Smooth muscle cell (in vitro differentiated cells): ENCODE measurements around the gene RPEL1. TPM values are rescaled to one million over a fixed set of nuclear protein-coding genes. Genes with fewer than 3 reads are reported as not detected.
"Not testable (repeated sequence)": the region's sequence is repeated elsewhere in the genome, so short reads cannot be mapped to it uniquely, and the experiment has no call there.

ENCODE experiments used
- DNase-seq: peaks from one replicate; lab custom pipeline; 2025; ENCODE audit not compliant: unreplicated experiment; lab: John Stamatoyannopoulos, UW
- H2AFZ ChIP-seq: fragments of 200-600 bp; sonication (generic); 2 replicates; pipeline ENCODE4 v1.6.0; 2016; ENCODE audit warnings: antibody characterized with exemption, low read depth, mild to moderate bottlenecking
- H3F3A ChIP-seq: fragments of 200-600 bp; sonication (generic); 2 replicates; pipeline ENCODE4 v1.6.0; 2017; ENCODE audit warnings: antibody characterized with exemption, low read depth
- H3K27ac ChIP-seq: fragments of 200-600 bp; sonication (generic); 2 replicates; pipeline ENCODE4 v1.5.1; 2016; ENCODE audit warnings: low read depth, mild to moderate bottlenecking
- H3K27me3 ChIP-seq: fragments of 200-600 bp; sonication (generic); 2 replicates; pipeline ENCODE4 v1.6.1; 2016; ENCODE audit warnings: low read depth, mild to moderate bottlenecking
- H3K36me3 ChIP-seq: fragments of 200-600 bp; sonication (generic); 2 replicates; pipeline ENCODE4 v1.5.1; 2016; ENCODE audit warnings: low read depth
- H3K4me1 ChIP-seq: fragments of 200-600 bp; sonication (generic); 2 replicates; pipeline ENCODE4 v1.5.1; 2016; ENCODE audit warnings: low read depth
- H3K4me2 ChIP-seq: fragments of 200-600 bp; sonication (generic); 2 replicates; pipeline ENCODE4 v1.6.0; 2016; ENCODE audit warnings: mild to moderate bottlenecking
- H3K4me3 ChIP-seq: fragments of 200-600 bp; sonication (generic); 2 replicates; pipeline ENCODE4 v1.5.1; 2016; ENCODE audit warnings: mild to moderate bottlenecking
- H3K79me2 ChIP-seq: fragments of 200-600 bp; sonication (generic); 2 replicates; pipeline ENCODE4 v1.6.0; 2016; ENCODE audit warnings: low read depth, mild to moderate bottlenecking
- H3K9ac ChIP-seq: fragments of 200-600 bp; sonication (generic); 2 replicates; pipeline ENCODE4 v1.6.0; 2016; ENCODE audit warnings: low read depth
- H3K9me3 ChIP-seq: fragments of 200-600 bp; sonication (generic); replicated peaks from 2 replicates; pipeline ENCODE4 v1.5.1; 2016; ENCODE audit warnings: low read depth
- H4K20me1 ChIP-seq: fragments of 200-600 bp; sonication (generic); 2 replicates; pipeline ENCODE4 v1.6.0; 2016; ENCODE audit warnings: low read depth
- WGBS: methylation state at CpG from one replicate; pipeline ENCODE4 v1.1.7; 2016; ENCODE audit warnings: low lambda C conversion rate; 5-methylcytosine and 5-hydroxymethylcytosine counted together
- polyA plus RNA-seq: library from polyadenylated mRNA; unstranded; fragments of >200 nt; fragmentation: Nextera tagmentation; extraction: Ambion mirVana; gene quantifications from 2 replicates; pipeline ENCODE4 v1.2.1, GENCODE V29; 2016
- total RNA-seq: library from RNA; depleted of rRNA; stranded (reverse); fragments of >200 nt; gene quantifications from 2 replicates; pipeline ENCODE4 v1.2.3, GENCODE V29; 2014
- TF ChIP-seq, protein P1 (sequence below): fragments of 200-600 bp; sonication (generic); IDR thresholded peaks from 2 replicates; pipeline ENCODE4 v1.5.1; 2017; ENCODE audit warnings: borderline replicate concordance, mild to moderate bottlenecking, antibody characterized with exemption; ENCODE audit not compliant: insufficient read depth, poor library complexity, severe bottlenecking

RPEL1 gene
- total and polyA plus RNA-seq, 2 experiments from 2014 or later: not detected

DNA sequence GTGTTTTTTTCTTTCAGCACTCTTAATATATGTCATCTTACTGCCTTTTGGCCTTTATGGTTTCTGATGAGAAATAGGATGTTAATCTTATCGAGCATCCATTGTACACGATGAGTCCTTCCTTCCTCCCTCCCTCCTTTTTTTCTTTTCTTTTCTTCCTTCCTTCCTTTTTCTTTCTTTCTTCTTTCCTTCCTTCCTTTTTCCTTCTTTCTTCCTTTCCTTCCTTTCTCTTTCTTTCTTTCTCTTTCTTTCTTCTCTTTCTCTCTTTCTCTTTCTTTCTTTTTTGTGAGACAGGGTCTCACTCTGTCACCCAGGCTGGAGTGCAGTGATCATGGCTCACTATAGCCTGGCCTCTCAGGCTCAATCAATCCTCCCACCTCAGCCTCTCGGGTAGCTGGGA, 8.4 kb downstream of the RPEL1 start:
- Histone ChIP-seq H4K20me1 (no peaks in the 10 kb centered on the region), H3K9me3 (no peaks in the 10 kb centered on the region), H3K27me3 (no peaks in the 10 kb centered on the region), H3K4me2 (no peak overlapping the region), H3K4me3 (no peak overlapping the region), H2AFZ (no peak overlapping the region), H3K27ac (no peak overlapping the region), H3K4me1 (no peaks in the 10 kb centered on the region), H3F3A (no peaks in the 10 kb centered on the region), H3K36me3 (no peaks in the 10 kb centered on the region), H3K79me2 (no peaks in the 10 kb centered on the region), H3K9ac (no peak overlapping the region)
- 90% methylated on average over 3 of the region's 3 CpGs for WGBS
- no peak for DNase-seq
- TF ChIP-seq, protein P1, sequence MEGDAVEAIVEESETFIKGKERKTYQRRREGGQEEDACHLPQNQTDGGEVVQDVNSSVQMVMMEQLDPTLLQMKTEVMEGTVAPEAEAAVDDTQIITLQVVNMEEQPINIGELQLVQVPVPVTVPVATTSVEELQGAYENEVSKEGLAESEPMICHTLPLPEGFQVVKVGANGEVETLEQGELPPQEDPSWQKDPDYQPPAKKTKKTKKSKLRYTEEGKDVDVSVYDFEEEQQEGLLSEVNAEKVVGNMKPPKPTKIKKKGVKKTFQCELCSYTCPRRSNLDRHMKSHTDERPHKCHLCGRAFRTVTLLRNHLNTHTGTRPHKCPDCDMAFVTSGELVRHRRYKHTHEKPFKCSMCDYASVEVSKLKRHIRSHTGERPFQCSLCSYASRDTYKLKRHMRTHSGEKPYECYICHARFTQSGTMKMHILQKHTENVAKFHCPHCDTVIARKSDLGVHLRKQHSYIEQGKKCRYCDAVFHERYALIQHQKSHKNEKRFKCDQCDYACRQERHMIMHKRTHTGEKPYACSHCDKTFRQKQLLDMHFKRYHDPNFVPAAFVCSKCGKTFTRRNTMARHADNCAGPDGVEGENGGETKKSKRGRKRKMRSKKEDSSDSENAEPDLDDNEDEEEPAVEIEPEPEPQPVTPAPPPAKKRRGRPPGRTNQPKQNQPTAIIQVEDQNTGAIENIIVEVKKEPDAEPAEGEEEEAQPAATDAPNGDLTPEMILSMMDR: no peak

DNA sequence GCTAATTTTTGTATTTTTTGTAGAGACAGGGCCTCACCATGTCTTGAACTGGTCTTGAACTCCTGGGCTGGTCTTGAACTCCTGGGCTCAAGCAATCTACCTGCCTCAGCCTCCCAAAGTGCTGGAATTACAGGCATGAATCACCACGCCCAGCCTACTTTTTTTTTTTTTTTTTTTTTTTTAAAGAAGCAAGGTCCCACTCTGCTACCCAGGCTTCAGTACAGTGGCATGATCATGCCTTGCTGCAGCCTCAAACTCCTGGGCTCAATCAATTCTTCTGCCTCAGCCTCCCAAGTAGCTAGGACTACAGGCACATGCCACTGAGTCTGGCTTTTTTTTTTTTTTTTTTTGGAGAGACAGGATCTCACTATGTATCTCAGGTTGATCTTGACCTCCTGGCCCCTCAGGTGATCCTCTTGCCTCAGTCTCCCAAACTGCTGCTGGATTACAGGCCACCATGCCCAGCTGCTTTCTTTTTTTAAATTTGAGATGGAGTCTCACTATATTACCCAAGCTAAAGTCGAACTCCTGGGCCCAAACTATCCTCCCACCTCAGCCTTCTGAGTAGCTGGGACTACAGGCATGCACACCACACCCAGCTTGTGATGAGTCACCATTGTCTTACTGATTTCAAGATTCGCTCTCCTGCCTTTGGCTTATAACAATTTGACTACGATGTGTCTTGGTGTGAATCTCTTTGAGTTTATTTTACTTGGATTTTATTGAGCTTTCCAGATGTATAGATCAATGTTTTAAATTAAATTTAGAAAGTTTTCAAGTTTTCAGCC, 9.0 kb downstream of the RPEL1 start:
- no peak overlapping the region for H3K4me3 ChIP-seq
- H3K27ac ChIP-seq: no peak overlapping the region
- no peaks in the 10 kb centered on the region for H3F3A ChIP-seq
- H2AFZ ChIP-seq: no peak overlapping the region
- WGBS: 46% methylated on average over 4 of the region's 4 CpGs
- no peaks in the 10 kb centered on the region for H3K27me3 ChIP-seq
- TF ChIP-seq, protein P1: no peak
- no peak overlapping the region for H3K9ac ChIP-seq
- no peaks in the 10 kb centered on the region for H3K36me3 ChIP-seq
- DNase-seq: no peak
- H3K4me1 ChIP-seq: no peaks in the 10 kb centered on the region
- H4K20me1 ChIP-seq: no peaks in the 10 kb centered on the region
- H3K4me2 ChIP-seq: no peak overlapping the region
- no peaks in the 10 kb centered on the region for H3K79me2 ChIP-seq
- H3K9me3 ChIP-seq: no peaks in the 10 kb centered on the region

DNA sequence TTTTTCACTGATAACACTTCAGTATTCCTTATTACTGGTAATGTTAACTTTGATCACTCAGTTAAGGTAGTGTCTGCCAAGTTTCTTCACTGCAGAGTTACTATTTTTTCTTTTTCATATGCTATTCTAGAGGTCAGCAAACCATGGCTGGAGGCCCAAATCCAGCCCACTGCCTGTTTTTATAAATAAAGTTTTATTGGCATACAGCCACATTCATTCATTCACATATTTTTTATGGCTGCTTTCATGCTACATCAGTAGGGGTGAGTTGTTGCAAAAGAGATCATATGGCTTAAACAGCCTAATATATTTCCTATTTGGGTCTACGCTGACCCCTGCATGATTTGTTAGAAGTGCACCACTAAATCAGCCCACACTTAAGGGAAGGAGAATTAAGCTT, 10.9 kb downstream of the RPEL1 start:
- TF ChIP-seq, protein P1: no peak
- Histone ChIP-seq H3K27me3 (no peaks in the 10 kb centered on the region), H3K9me3 (no peaks in the 10 kb centered on the region), H3K9ac (no peak overlapping the region), H3K4me2 (no peak overlapping the region), H3K4me3 (no peak overlapping the region), H4K20me1 (no peaks in the 10 kb centered on the region), H3K79me2 (no peaks in the 10 kb centered on the region), H3K36me3 (no peaks in the 10 kb centered on the region), H3F3A (no peaks in the 10 kb centered on the region), H2AFZ (no peak overlapping the region), H3K4me1 (no peaks in the 10 kb centered on the region), H3K27ac (no peak overlapping the region)
- 95% methylated on average over 1 of the region's 1 CpG for WGBS
- no peak for DNase-seq

DNA sequence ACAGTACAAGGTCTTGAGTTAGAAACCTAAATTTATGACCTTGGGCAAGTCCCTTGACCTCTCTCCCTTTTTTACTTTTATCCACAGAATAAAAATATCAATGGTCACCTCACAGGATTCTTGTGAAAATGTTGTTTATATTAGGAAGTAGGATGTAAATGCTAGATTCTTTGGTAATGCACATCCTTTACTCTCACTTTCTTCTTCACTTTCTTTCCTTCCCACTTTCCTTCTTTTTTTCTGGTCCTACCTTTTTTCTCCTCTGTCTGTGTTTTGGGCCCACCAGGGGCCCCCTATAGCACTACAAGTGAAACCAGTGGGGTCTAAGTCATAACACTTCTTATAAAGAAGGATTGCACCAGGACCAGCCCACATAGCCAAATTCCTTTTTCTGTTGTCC, 12.1 kb downstream of the RPEL1 start:
- Histone ChIP-seq H3K4me1 (no peaks in the 10 kb centered on the region), H3K4me3 (no peak overlapping the region), H3K9ac (no peak overlapping the region), H3K79me2 (no peaks in the 10 kb centered on the region), H2AFZ (no peak overlapping the region), H4K20me1 (no peaks in the 10 kb centered on the region), H3K27me3 (no peaks in the 10 kb centered on the region), H3K27ac (no peak overlapping the region), H3K9me3 (no peaks in the 10 kb centered on the region), H3K36me3 (no peaks in the 10 kb centered on the region), H3F3A (no peaks in the 10 kb centered on the region), H3K4me2 (no peak overlapping the region)
- TF ChIP-seq, protein P1: no peak
- DNase-seq: no peak

DNA sequence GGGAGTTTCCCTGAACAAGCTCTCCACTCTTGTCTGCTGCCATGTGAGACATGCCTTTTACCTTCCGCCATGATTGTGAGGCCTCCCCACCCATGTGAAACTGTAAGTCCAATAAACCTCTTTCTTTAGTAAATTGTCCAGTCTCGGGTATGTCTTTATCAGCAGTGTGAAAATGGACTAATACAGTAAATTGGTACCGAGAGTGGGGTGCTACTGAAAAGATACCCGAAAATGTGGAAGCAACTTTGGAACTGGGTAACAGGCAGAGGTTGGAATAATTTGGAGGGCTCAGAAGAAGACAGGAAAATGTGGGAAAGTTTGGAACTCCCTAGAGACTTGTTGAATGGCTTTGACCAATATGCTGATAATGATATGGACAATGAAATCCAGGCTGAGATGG, 13.2 kb downstream of the RPEL1 start:
- not testable (repeated sequence) for H3K4me2 ChIP-seq, H3K9me3 ChIP-seq, H3K36me3 ChIP-seq, DNase-seq, H3K4me3 ChIP-seq, H3K79me2 ChIP-seq, H3K27me3 ChIP-seq, H3F3A ChIP-seq, H3K9ac ChIP-seq, H4K20me1 ChIP-seq, H3K27ac ChIP-seq, H3K4me1 ChIP-seq, H2AFZ ChIP-seq
- 93% methylated on average over 4 of the region's 4 CpGs for WGBS
